ENCODE measurements around the gene ST6GALNAC3. TPM values are rescaled to one million over a fixed set of nuclear protein-coding genes. Genes with fewer than 3 reads are reported as not detected.

The ST6GALNAC3 gene
- total and polyA plus RNA-seq, 2 donors from 2014 or later, result 8.8 to 15.8 TPM

DNA sequence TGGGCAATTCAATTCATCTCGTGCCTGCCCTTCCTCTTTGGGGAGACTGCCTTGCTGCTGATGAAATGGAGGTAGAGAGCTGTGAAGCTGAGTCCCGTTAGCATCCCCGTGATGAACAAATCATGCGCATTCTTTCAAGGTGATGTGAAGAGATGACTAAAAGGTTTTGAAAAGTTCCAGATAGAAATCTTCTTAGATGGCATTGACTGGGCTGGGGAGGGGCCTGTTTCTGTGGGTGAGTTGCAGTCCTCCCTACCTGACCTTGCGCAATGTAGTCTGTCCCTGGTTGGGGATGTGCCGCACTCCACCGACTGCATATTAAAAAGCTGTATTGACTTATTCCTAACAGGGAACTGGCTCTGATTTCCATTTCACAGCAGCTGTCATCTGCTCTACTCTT lies 49.6 kb downstream of the ST6GALNAC3 start:
- Histone ChIP-seq H3K27me3 (ENCODE audit: control insufficient read depth, insufficient read depth, low read length) (no peaks in the 10 kb centered on the region), H3K9me3 (ENCODE audit: control insufficient read depth in 2 of 3, insufficient read depth in 1 of 3, low read length in 3 of 3) (no peaks in the 10 kb centered on the region), H3K27ac (ENCODE audit: low read depth in 2 of 2, low read length in 2 of 2) (no peak overlapping the region), H3K4me3 (ENCODE audit: low read length in 3 of 3) (no peak overlapping the region), H3K36me3 (ENCODE audit: control insufficient read depth in 2 of 3, insufficient read depth in 3 of 3, low read length in 3 of 3) (no peaks in the 10 kb centered on the region), H3K4me1 (ENCODE audit: control insufficient read depth in 2 of 3, insufficient read depth in 2 of 3, low read depth in 1 of 3, low read length in 3 of 3) (no peaks in the 10 kb centered on the region), H3K9ac (ENCODE audit: low read length in 3 of 3) (no peak overlapping the region)
- FAIRE-seq (no peak), DNase-seq (no peak)
- no peak for TF ChIP-seq CTCF (IDR thresholded peaks at IDR 0.05; ENCODE audit: borderline replicate concordance, extremely low read depth, insufficient read depth)
- intact Hi-C loops (cut with DNase I), result no loop called here

GRCh38 chr1:76125473-76126219 lies 51.1 kb downstream of the ST6GALNAC3 start:
- H3K27me3 ChIP-seq (ENCODE audit: control insufficient read depth, insufficient read depth, low read length), result no peaks in the 10 kb centered on the region
- no peaks in the 10 kb centered on the region for H3K36me3 ChIP-seq (ENCODE audit: control insufficient read depth in 2 of 3, insufficient read depth in 3 of 3, low read length in 3 of 3)
- H3K4me1 ChIP-seq (ENCODE audit: control insufficient read depth in 2 of 3, insufficient read depth in 2 of 3, low read depth in 1 of 3, low read length in 3 of 3), result no peaks in the 10 kb centered on the region
- H3K27ac ChIP-seq (ENCODE audit: low read depth in 2 of 2, low read length in 2 of 2), result no peak overlapping the region
- no peak overlapping the region for H3K4me3 ChIP-seq (ENCODE audit: low read length in 3 of 3)
- H3K9ac ChIP-seq (ENCODE audit: low read length in 3 of 3), result no peak overlapping the region
- no peak for TF ChIP-seq CTCF (IDR thresholded peaks at IDR 0.05; ENCODE audit: borderline replicate concordance, extremely low read depth, insufficient read depth)
- intact Hi-C loops (cut with DNase I), result no loop called here
- peak in 2 of 5 donors; percentile 57 to 85 for DNase-seq
- FAIRE-seq, result no peak
- H3K9me3 ChIP-seq (ENCODE audit: control insufficient read depth in 2 of 3, insufficient read depth in 1 of 3, low read length in 3 of 3), result no peaks in the 10 kb centered on the region

DNA sequence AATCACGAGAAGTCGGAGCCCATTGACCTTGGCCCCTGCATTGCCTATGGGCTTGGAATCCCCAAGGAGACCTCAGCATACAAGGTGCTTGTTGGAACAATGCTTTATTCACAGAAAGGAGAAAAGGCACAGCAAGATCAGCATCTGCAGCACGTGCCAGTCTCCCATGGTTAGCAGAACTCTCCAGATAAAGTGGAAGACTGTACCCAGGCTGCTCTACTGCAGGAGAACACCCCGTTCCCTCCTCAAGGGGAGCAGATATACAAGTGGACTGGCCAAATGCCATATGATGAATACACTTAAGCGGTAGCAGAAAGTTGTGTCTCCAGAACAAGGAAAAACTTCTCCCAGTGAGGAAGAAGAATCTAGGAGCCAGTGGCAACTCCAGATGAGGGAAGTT lies 53.5 kb downstream of the ST6GALNAC3 start:
- Histone ChIP-seq H3K4me1 (ENCODE audit: control insufficient read depth in 2 of 3, insufficient read depth in 2 of 3, low read depth in 1 of 3, low read length in 3 of 3) (no peaks in the 10 kb centered on the region), H3K9me3 (ENCODE audit: control insufficient read depth in 2 of 3, insufficient read depth in 1 of 3, low read length in 3 of 3) (no peaks in the 10 kb centered on the region), H3K27ac (ENCODE audit: low read depth in 2 of 2, low read length in 2 of 2) (no peak overlapping the region), H3K27me3 (ENCODE audit: control insufficient read depth, insufficient read depth, low read length) (no peaks in the 10 kb centered on the region), H3K9ac (ENCODE audit: low read length in 3 of 3) (no peak overlapping the region), H3K36me3 (ENCODE audit: control insufficient read depth in 2 of 3, insufficient read depth in 3 of 3, low read length in 3 of 3) (no peaks in the 10 kb centered on the region), H3K4me3 (ENCODE audit: low read length in 3 of 3) (no peak overlapping the region)
- DNase-seq, result no peak
- no peak for TF ChIP-seq CTCF (IDR thresholded peaks at IDR 0.05; ENCODE audit: borderline replicate concordance, extremely low read depth, insufficient read depth)
- intact Hi-C loops (cut with DNase I), result no loop called here
- no peak for FAIRE-seq

All from kidney (tissue), 14 donors.